ENCODE measurements around the gene URAD. TPM values are rescaled to one million over a fixed set of nuclear protein-coding genes. Genes with fewer than 3 reads are reported as not detected.

Gene URAD
- total RNA-seq, 1 experiment from 2014 or later = not detected

DNA sequence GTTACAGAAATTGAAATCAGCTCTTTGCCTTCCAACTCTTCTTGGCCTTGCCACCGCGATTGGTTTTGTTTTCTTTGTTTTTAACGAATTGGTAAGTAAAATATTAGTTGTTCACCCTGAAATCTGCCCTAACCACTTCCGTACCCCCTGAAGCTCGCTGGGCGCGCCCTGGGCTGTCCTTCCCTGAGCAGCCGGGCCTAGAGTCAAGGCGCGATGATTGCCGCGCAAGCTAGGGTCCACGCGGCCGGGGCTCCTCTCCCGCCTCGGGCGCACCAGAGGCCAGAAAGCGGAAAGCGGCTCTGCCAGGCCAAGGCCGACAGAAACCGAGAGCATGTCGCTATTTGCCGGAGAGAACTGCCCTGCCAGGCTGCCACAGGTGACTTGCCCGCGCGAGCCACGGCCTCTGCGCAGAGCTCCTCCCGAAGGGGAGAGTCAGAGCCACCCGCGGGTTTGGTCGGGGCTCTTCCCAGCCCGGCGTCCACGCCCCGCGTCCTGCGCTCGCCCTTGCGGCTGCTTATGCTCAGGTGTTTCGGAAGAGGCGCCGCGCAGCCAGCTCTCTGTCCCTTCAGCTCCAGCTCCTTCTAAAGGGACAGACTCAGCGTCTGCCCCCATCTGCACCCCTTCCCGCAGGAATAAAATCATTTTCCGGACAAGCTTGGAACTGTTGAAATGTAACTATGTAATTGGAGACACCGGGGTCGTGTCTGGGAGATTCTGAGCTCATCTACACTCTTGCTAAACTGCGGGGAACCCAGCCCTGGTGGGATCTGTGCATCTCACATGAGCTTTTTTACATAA lies 12.7 kb downstream of the URAD start:
- in situ Hi-C loops (cut with HindIII; ENCODE audit: low pct_unique_long_range_greater_than_20kb, low sequenced_read_pairs) = no loop called here
- DNase-seq (ENCODE audit: low read depth, low spot score) = no peak

DNA sequence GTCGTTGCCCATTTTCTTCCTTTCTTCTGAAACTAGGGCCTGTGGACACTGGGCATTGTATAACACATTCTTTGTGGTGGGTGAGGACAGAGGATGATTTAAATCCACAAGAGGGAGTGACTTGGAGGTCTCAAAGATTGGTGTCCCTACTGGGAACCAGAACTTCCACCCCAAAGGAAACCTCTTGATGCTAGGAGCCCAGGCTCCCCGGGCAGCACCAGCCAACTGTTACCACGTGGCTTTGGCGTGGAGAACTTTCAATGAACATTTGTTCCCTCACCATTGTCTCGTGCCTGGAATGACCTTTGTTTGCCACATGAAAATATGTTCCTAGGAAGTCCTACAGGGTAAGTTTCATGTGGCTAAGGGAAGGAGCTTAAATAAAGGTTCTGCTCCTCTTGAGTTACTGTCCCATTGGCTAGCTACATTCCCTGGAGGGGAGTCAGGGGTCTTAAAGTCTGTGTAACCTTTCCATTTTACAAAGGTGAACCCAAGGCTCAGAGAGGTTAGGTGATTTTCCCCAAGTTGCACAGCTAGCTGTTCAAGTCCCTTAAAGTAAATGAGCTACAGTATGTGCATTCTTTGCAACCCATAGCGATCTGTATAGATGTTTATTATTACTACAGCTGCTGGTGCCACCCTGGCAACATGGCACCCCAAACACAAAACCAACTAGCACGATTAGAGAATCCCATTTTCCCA lies 14.4 kb downstream of the URAD start:
- in situ Hi-C loops (cut with HindIII; ENCODE audit: low pct_unique_long_range_greater_than_20kb, low sequenced_read_pairs) = loop anchor here (25.0 kb wide), 1 partner anchor 112 kb away; no protein-coding TSS in a partner anchor
- peak; percentile 88 for DNase-seq (ENCODE audit: low read depth, low spot score)

DNA sequence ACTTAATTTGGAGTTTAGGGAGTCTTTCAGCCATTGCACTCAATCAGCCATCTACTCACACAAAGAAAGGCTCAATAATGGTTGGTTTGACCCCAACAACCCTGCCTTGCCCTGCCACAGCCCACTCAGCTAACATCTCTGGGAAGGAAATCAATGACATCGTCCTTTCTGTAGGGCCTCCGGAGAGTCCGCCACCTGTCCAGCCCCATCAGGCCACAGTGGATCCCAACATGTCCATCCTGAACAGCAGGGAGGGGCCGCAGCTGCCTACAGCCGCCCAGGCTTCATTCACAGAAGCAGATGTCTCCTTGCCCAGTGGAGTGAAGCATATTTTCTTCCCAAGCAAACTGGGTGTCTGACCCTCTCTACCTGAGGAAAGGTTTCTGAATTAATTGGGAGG lies 15.2 kb downstream of the URAD start:
- in situ Hi-C loops (cut with HindIII; ENCODE audit: low pct_unique_long_range_greater_than_20kb, low sequenced_read_pairs) = loop anchor here (25.0 kb wide), 1 partner anchor 111 kb away; no protein-coding TSS in a partner anchor
- no peak for DNase-seq (ENCODE audit: low read depth, low spot score)

DNA sequence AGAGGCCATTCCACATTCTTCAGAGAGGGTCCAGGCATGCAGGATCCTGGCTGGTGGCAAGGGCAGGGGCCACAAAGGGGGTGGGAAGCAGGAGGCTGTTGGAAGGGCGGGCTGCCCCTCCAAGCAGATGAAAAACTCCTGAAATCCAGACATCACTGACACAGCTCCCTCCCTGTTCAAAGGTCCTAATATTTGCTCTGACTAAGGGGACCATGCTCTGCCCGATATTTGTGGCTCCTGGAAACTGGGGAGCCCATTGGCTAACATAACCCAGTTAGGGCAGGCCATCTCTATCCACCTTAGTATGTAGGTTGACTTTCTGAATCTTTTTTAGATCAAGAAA lies 16.0 kb downstream of the URAD start:
- DNase-seq (ENCODE audit: low read depth, low spot score) = no peak
- in situ Hi-C loops (cut with HindIII; ENCODE audit: low pct_unique_long_range_greater_than_20kb, low sequenced_read_pairs) = loop anchor here (25.0 kb wide), 1 partner anchor 110 kb away; no protein-coding TSS in a partner anchor

DNA sequence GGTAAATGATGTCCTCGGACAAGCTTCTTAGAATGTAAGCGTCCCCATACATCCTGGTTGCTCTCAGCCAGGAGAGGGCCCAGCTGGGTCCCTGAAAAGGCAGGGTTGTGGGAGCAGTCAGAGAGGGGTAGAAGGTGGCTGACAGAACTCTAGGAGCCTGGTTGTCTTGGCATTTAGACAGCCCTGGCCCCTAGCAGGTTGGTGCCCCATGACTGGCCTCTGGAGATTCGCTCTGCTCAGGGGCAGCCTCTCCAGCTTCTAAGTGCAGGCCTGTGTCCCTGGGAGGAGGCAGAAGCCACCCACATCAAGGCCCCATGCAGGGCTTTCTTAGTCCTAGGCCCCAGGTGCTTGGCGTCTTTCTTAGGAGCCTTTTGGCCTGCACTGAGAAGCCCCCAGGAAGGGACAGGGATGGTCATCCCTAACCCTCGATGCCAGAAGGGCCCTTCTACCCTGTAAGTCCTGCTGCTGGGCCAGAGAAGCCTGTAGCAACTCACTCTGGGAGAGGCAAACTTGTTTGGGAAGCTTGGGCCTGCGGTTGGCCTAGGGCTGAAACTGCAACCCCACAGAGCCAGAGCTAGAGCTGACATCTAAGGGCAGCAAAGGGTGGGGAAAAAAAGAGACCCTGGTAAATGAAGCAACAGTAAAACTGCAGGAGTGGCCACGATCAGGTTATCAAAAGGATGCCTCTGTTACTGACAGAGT lies 16.6 kb downstream of the URAD start:
- in situ Hi-C loops (cut with HindIII; ENCODE audit: low pct_unique_long_range_greater_than_20kb, low sequenced_read_pairs) = loop anchor here (25.0 kb wide), 1 partner anchor 110 kb away; no protein-coding TSS in a partner anchor
- DNase-seq (ENCODE audit: low read depth, low spot score) = no peak

DNA sequence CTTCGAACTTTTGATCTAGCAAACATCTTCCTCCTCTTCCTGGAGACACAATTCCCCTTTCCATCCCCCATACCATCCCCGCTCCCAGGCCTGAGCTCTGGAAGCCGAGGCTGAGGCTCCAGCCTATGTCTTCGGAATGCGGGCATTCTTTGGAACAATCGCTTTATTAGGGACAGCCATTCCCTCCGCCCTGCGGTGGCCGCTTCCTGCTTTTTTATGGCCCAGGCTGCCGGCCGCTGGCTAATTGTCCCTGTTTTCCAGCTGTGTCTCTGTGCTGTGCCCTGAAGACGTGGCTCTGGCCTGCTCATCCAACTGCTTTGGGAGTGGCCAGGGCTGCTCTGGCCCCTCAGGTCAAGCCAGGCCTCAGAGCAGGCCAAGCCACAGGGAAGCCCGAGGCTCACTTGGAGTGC lies 17.3 kb downstream of the URAD start:
- in situ Hi-C loops (cut with HindIII; ENCODE audit: low pct_unique_long_range_greater_than_20kb, low sequenced_read_pairs) = loop anchor here (25.0 kb wide), 1 partner anchor 109 kb away; no protein-coding TSS in a partner anchor
- DNase-seq (ENCODE audit: low read depth, low spot score) = no peak

DNA sequence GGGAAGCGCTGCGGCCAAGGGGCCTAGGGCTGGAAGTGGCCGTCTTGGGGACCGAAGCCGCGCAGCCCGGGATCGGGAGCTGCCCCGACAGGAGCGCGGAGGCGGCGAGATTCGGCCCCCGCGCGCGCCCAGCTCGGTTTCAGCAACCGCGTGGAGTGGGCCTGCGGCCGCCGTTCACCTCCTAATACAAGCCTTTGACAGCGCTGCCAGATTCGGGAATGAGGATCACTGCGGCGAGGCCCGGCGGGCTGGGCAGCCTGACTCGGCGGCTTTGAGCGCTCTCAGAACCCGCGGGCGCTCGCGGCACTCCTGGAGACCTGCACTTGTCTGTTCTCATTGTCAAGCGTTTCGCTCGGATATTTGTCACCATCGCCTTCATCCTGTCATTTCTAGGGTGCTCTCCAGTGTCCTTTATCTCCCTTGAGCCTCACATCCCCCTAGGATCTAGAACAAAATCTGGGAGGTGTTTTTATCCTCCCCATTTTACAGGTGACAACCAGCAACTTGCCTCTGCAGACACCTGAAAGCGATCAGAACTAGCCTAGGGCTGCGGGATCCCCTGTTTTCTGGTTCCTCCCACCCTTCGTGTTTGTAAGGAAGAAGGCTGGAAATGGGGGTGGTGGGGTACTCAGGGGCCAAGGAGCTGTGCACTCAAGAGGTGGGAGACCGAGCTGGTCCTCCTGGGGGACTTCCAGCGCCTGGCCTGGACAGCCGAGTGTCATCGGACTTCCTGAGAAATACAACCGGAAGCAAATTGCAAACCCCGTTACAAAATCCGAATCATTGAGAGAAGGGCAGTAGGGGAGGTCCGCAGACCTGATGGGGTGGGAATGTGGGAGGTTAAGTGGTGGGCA lies 17.9 kb downstream of the URAD start:
- in situ Hi-C loops (cut with HindIII; ENCODE audit: low pct_unique_long_range_greater_than_20kb, low sequenced_read_pairs) = loop anchor here (25.0 kb wide), 1 partner anchor 108 kb away; no protein-coding TSS in a partner anchor

DNA sequence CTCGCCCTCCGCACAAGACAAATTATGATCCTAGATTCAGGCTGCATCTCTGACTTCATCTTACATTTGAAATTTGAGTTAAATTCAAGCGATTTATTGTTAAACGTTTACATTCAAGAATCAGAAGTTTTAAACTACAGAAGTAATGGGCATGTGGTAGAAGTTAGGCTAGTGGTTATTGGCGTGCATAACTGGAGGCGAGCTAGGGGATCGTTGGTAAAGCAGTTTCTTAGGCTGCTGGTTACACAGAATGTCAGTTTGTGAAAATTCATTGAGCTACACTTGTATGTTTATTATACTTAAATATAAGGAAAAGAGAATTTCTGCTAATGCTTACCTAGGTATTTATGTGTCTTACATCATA lies 18.6 kb downstream of the URAD start:
- in situ Hi-C loops (cut with HindIII; ENCODE audit: low pct_unique_long_range_greater_than_20kb, low sequenced_read_pairs) = loop anchor here (25.0 kb wide), 1 partner anchor 108 kb away; no protein-coding TSS in a partner anchor
- no peak for DNase-seq (ENCODE audit: low read depth, low spot score)

More for the DNA sequence above, 17.9 kb downstream of the URAD start:
- DNase-seq (ENCODE audit: low read depth, low spot score) = no peak

DNA sequence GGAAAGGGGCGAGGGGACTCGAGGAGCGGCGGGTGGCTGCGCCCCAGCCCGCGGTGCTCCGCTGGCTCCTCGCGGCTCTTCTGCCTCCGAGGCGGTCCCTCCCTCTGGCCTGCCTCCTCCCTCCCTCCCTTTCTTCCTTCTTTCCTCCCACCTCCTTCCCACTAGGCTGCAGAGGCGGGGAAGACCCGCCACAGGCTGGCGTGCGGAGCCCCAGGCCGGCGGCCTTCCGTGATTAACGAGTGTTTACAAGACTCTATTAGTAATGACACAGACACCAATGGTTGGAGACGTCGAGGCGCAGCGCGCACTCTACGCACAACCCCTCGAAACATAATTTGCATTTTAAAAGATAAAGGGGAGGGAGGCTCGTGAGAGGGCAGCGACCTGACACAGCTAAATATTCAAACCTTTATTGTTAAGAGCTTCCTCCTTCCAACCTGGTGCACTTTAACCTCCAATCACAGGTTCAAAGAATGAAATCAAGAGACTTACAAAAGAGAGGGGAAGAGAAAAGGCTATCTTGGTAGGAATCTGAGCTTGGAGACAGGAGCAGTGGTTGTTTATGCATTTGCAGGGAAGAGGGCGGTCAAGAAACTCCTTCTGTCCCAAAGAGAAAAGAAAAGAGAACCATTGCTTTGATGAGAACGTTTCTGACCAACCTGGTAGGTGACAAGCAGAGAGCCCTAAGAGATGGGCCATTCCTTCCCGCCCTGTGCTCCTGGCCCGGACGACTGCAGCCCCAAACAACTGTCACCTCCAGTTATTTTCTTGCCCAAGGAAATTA lies 19.2 kb downstream of the URAD start, which contains the start of gene CDX2:
TSS of gene CDX2 (minus strand) at position 234 of the 784 bp plus-strand sequence. CDS start 309 bp downstream, outside the sequence.
- DNase-seq (ENCODE audit: low read depth, low spot score) = peak; percentile 26
- in situ Hi-C loops (cut with HindIII; ENCODE audit: low pct_unique_long_range_greater_than_20kb, low sequenced_read_pairs) = loop anchor here (25.0 kb wide), 1 partner anchor 107 kb away; no protein-coding TSS in a partner anchor

DNA sequence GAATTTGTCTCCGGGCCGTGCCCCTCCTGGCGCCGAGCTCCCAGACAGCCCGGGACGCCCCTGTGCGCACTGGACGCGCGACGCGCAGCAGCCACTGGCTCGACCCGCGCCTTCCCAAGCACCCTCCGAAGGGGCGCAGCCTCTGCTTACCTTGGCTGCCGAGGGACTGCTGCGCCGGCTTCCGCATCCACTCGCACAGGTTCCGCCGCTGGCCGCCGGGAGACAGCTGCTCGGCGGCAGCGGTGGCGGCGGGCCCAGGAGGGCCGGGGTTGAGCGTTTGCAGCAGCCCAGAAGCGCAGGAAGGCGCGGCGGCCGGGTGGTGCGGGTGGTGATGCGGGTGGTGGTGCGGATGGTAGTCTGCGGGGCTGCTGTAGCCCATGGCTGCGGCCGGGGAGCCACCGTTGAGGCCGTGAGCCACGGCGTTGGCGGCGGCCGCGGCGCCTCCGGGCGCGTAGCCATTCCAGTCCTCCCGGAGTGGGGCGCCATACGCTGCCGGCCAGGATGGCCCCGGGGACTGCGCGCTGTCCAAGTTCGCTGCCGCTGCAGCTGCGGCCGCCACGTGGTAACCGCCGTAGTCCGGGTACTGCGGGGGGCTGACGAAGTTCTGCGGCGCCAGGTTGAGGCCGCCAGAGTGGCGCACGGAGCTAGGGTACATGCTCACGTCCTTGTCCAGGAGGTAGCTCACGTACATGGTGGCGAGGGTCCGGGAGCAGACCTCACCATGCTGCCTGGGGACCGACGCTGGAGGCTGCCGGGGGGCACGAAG lies 20.0 kb downstream of the URAD start:
- DNase-seq (ENCODE audit: low read depth, low spot score) = no peak

DNA sequence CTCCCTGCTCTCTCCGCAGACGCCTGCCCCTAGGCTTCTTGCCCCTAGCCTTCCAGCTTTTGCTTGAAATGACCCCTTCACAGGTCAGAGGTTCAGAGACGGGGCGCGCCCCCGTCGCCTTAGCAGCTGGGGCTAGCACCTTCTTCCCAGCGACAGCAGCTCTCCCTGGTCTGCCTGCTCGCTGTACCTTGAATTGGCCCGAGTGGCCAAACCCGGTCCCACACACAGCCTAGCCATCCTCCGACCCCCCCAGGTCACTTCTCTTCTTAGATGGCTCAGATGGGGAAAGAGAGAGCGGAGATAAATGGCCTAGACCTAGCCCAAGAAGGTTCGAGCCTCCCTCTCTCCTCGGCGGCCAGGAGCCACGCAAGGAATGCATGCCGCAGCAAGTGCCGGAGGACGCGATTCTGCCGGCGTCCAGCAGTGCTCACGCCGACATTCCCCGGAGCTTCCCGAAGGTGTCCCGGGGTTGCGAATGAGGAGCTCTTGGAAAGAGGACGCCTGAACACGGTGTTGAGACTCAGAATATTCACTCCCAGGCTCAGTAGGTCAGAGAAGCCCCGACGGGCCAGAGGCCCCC lies 20.7 kb downstream of the URAD start:
- no peak for DNase-seq (ENCODE audit: low read depth, low spot score)
- in situ Hi-C loops (cut with HindIII; ENCODE audit: low pct_unique_long_range_greater_than_20kb, low sequenced_read_pairs) = loop anchor here (25.0 kb wide), 1 partner anchor 106 kb away; no protein-coding TSS in a partner anchor

More for the DNA sequence above, 20.0 kb downstream of the URAD start:
- in situ Hi-C loops (cut with HindIII; ENCODE audit: low pct_unique_long_range_greater_than_20kb, low sequenced_read_pairs) = loop anchor here (25.0 kb wide), 1 partner anchor 106 kb away; no protein-coding TSS in a partner anchor

DNA sequence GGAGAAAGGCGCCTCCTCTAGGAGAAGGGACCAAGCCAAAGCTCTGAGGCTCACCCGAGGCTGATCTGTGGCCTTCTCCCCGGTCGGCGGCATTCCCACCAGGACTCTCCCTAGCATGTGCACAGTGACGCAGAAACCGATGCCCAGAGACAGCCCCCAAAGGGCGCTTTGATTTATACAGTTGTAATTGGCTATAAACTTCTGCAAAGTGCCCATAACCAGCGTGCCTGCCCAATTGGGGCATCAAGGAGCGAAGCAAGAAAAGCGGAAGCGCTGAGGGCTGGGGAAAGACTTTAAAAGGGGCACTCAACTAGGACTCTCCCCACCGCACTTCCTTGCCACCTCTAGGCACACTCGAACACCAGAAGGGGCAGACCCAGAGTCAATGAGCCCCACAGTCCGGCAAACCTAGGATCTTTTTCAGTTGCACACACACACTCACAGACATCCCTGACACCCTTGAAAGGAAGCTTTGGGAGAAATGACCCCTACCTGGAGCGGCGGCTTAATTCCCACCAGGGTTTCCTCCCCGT lies 21.2 kb downstream of the URAD start:
- DNase-seq (ENCODE audit: low read depth, low spot score) = no peak
- in situ Hi-C loops (cut with HindIII; ENCODE audit: low pct_unique_long_range_greater_than_20kb, low sequenced_read_pairs) = loop anchor here (25.0 kb wide), 1 partner anchor 105 kb away; no protein-coding TSS in a partner anchor

DNA sequence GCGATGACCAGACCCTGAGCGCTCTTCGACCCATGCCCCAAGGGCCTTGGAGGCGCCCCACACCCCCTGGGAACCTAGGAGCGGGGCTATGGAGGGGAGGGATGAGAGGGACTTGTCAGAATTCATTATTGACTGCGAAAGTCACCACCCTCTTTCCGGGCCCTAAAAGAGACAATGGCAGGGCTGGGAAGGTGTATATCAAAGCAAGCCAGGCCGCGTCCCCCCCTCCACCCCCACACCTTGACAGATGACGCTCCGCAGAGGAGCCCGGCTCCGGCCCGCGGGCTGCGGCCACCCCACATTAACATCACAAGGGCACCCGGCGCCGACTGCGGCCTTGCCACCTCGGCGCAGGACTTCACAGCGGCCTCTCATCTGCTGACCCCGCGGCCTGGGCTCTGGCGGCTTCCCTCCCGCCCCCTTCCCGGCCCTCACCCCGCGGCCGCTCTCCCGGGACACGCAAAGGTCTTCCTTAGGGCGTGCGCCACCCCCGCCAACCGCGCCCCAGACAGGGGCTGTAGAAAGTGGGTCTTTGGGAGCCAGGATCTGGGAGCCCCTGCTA lies 21.8 kb downstream of the URAD start:
- no peak for DNase-seq (ENCODE audit: low read depth, low spot score)
- in situ Hi-C loops (cut with HindIII; ENCODE audit: low pct_unique_long_range_greater_than_20kb, low sequenced_read_pairs) = loop anchor here (25.0 kb wide), 1 partner anchor 104 kb away; no protein-coding TSS in a partner anchor

DNA sequence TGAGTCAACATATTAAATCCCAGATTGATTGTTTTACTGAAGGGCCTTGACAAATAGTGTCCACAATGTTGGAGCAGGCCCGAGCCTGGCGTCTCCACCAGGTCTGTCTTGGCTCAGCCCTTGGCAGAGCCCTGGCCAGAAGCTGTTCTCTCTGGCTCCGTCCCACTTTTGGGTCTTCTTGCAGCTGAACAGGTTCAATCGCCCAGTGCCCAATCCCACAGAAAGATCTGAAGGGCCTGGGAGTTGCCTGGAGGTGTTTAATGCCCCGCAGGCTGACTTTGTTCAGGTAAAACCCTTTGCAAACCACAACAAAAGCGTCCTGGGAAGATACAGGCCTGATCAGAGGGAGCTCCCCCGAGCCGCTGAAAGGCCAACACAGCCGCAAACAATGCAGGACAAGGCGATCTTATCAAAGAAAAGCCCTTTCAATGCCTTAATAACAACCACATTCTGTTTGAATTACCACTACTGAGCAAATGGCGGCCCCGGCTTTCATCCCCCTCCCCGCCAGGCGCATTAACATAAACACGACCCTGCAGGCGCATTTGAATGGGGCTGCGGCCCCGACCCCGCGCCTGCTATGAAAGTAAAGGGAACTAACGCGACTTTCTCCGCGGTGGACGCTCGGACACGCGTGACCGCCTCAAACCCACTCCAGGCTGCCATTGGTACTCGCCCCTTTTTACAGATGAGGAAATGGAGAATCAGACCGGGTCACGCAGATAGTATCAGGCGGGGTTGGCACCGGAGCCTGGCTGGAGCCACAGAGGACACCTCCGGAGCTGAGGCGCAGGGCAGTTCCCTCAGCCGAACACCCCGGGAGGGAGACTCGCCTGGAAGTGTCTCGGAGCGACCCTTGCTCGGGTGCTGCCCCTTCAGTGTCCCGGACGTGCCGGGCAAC lies 22.5 kb downstream of the URAD start:
- DNase-seq (ENCODE audit: low read depth, low spot score) = no peak
- in situ Hi-C loops (cut with HindIII; ENCODE audit: low pct_unique_long_range_greater_than_20kb, low sequenced_read_pairs) = loop anchor here (25.0 kb wide), 1 partner anchor 104 kb away; no protein-coding TSS in a partner anchor

Measured in SK-MEL-5 (cell line).